Esophagus squamous epithelium (tissue), 5 donors: ENCODE data around the gene TAF12. TPM values are rescaled to one million over a fixed set of nuclear protein-coding genes. Genes with fewer than 3 reads are reported as not detected.
A peak's percentile ranks its signal among the peaks of the same experiment; 100 is the strongest.
"Not testable (repeated sequence)": the region's sequence is repeated elsewhere in the genome, so short reads cannot be mapped to it uniquely, and the experiment has no call there.

ENCODE experiments used
- DNase-seq: peaks from one replicate; lab custom pipeline; 2025; lab: John Stamatoyannopoulos, UW
- H3K27ac ChIP-seq, 4 donors: fragments of 200-600 bp; sonication (generic); one replicate each; pipeline ENCODE4 v1.5.1; 2016 to 2019; ENCODE audit warnings: mild to moderate bottlenecking in 1 of 4
- H3K27me3 ChIP-seq, 4 donors: fragments of 200-600 bp; sonication (generic); 1 replicate in 3 of 4; 2 replicates in 1 of 4; pipeline versions ENCODE4 v1.5.1 to v1.6.0; 2017 to 2021; ENCODE audit warnings: antibody characterized with exemption in 1 of 4
- H3K36me3 ChIP-seq, 3 donors: fragments of 200-600 bp; sonication (generic); one replicate each; pipeline ENCODE4 v1.5.1; 2016 to 2019
- H3K4me1 ChIP-seq, 3 donors: fragments of 200-600 bp; sonication (generic); one replicate each; pipeline ENCODE4 v1.5.1; 2017 to 2019
- H3K4me3 ChIP-seq, 4 donors: fragments of 200-600 bp; sonication (generic); 1 replicate in 3 of 4; 2 replicates in 1 of 4; pipeline ENCODE4 v1.5.1; 2016 to 2019; ENCODE audit warnings: mild to moderate bottlenecking in 2 of 4, moderate library complexity in 1 of 4
- H3K9me3 ChIP-seq, 3 donors: fragments of 200-600 bp; sonication (generic); one replicate each; pipeline ENCODE4 v1.5.1; 2016 to 2019
- POLR2A ChIP-seq, 4 donors: fragments of 450-650 bp; IDR thresholded peaks; one replicate each; pipeline ENCODE4 v1.6.1; 2017; ENCODE audit warnings: antibody characterized with exemption in 4 of 4, mild to moderate bottlenecking in 4 of 4, moderate library complexity in 3 of 4
- WGBS, 2 donors: methylation state at CpG; one replicate each; pipeline ENCODE4 v1.1.5; 2018; 5-methylcytosine and 5-hydroxymethylcytosine counted together
- intact Hi-C: fragments of 100-400 bp; cut with DNase I; formaldehyde crosslinking; loops from one replicate; pipeline ENCODE4 v1.15.0; 2022
- total RNA-seq, 4 donors: library from RNA; depleted of rRNA; stranded (reverse); fragments of >200 nt; gene quantifications; one replicate each; pipeline ENCODE4 v1.1.0, GENCODE V29; 2016
- TF ChIP-seq, protein P1 (sequence below), 6 experiments: fragments of 450-650 bp in 4 of 6; fragments of 200-600 bp in 2 of 6; sonication (generic) in 2 of 6; IDR thresholded peaks; one replicate each; pipeline ENCODE4 v1.5.1; 2016 to 2019; ENCODE audit warnings: antibody characterized with exemption in 6 of 6, mild to moderate bottlenecking in 4 of 6, moderate library complexity in 4 of 6
- donor health status: DM: yes; HTN: yes; CAD: no.

The TAF12 gene
- total RNA-seq, 4 donors from 2014 or later, result 7.6 to 20.1 (median 13.1) TPM

GRCh38 chr1:28675924-28676257, 33.0 kb upstream of the TAF12 start:
- Histone ChIP-seq H3K36me3 (peaks cover 0 to 4% (median 0%) of the 10 kb centered on the region in 3 donors), H3K9me3 (no peaks in the 10 kb centered on the region), H3K27ac (no peak overlapping the region), H3K27me3 (no peaks in the 10 kb centered on the region), H3K4me1 (peaks cover 0 to 5% (median 0%) of the 10 kb centered on the region in 3 donors), H3K4me3 (no peak overlapping the region)
- no peak for DNase-seq
- intact Hi-C loops, result no loop called here
- no peak for TF ChIP-seq POLR2A (IDR thresholded peaks at IDR 0.05)
- TF ChIP-seq, protein P1, sequence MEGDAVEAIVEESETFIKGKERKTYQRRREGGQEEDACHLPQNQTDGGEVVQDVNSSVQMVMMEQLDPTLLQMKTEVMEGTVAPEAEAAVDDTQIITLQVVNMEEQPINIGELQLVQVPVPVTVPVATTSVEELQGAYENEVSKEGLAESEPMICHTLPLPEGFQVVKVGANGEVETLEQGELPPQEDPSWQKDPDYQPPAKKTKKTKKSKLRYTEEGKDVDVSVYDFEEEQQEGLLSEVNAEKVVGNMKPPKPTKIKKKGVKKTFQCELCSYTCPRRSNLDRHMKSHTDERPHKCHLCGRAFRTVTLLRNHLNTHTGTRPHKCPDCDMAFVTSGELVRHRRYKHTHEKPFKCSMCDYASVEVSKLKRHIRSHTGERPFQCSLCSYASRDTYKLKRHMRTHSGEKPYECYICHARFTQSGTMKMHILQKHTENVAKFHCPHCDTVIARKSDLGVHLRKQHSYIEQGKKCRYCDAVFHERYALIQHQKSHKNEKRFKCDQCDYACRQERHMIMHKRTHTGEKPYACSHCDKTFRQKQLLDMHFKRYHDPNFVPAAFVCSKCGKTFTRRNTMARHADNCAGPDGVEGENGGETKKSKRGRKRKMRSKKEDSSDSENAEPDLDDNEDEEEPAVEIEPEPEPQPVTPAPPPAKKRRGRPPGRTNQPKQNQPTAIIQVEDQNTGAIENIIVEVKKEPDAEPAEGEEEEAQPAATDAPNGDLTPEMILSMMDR (IDR thresholded peaks at IDR 0.05), result no peak

DNA sequence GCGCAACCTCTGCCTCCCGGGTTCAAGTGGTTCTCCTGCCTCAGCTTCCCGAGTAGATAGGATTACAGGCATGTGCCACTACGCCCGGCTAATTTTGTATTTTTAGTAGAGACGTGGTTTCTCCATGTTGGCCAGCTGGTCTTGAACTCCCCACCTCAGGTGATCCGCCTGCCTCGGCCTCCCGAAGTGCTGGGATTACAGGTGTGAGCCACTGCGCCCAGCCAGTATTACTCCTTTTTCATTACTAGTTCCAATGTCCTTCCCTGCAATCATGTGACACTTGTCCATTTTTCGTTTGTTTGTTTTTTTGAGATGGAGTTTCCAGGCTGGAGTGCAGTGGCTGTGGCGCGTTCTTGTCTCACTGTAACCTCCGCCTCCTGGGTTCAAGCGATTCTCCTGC, 30.1 kb upstream of the TAF12 start:
- DNase-seq, H3K27me3 ChIP-seq, H3K4me3 ChIP-seq, intact Hi-C loops, H3K36me3 ChIP-seq, H3K9me3 ChIP-seq, H3K27ac ChIP-seq: not testable (repeated sequence)
- H3K4me1 ChIP-seq, result peaks cover 0 to 23% (median 4%) of the 10 kb centered on the region in 3 donors
- 91 to 93% methylated on average over 14 to 15 of the region's 15 CpGs for WGBS, 2 donors

- no peak for TF ChIP-seq POLR2A (IDR thresholded peaks at IDR 0.05)
- TF ChIP-seq, protein P1 (IDR thresholded peaks at IDR 0.05), result no peak
- no peak overlapping the region for H3K4me3 ChIP-seq
- H3K36me3 ChIP-seq, result no peaks in the 10 kb centered on the region
- 91 to 94% methylated on average over 13 to 20 of the region's 20 CpGs for WGBS, 2 donors
- DNase-seq, result no peak
- H3K27ac ChIP-seq, result no peak overlapping the region
- peaks cover 4 to 30% (median 10%) of the 10 kb centered on the region in 3 donors for H3K4me1 ChIP-seq
- H3K9me3 ChIP-seq, result no peaks in the 10 kb centered on the region
- intact Hi-C loops, result no loop called here
- H3K27me3 ChIP-seq, result no peaks in the 10 kb centered on the region
These were observed 28.4 kb upstream of the TAF12 start for GRCh38 chr1:28671254-28671780.

- H3K9me3 ChIP-seq, result no peaks in the 10 kb centered on the region
- no peaks in the 10 kb centered on the region for H3K27me3 ChIP-seq
- peaks cover 4 to 30% (median 10%) of the 10 kb centered on the region in 3 donors for H3K4me1 ChIP-seq
- H3K27ac ChIP-seq, result peak overlapping the region; percentile 96 to 100 (median 98)
- WGBS, 2 donors, result 0 to 1% methylated on average over 6 to 10 of the region's 63 CpGs
- TF ChIP-seq, protein P1 (IDR thresholded peaks at IDR 0.05), result no peak
- TF ChIP-seq POLR2A (IDR thresholded peaks at IDR 0.05), result peak in 2 of 4 donors; percentile 34 to 61
- no peaks in the 10 kb centered on the region for H3K36me3 ChIP-seq
- intact Hi-C loops, result loop anchor here (10.0 kb wide), 1 partner anchor 66 kb away; the partner anchor contains the start of gene YTHDF2
- no peak for DNase-seq
- peak overlapping the region; percentile 82 to 98 (median 96) for H3K4me3 ChIP-seq
These were observed 26.3 kb upstream of the TAF12 start for GRCh38 chr1:28668956-28669723.

DNA sequence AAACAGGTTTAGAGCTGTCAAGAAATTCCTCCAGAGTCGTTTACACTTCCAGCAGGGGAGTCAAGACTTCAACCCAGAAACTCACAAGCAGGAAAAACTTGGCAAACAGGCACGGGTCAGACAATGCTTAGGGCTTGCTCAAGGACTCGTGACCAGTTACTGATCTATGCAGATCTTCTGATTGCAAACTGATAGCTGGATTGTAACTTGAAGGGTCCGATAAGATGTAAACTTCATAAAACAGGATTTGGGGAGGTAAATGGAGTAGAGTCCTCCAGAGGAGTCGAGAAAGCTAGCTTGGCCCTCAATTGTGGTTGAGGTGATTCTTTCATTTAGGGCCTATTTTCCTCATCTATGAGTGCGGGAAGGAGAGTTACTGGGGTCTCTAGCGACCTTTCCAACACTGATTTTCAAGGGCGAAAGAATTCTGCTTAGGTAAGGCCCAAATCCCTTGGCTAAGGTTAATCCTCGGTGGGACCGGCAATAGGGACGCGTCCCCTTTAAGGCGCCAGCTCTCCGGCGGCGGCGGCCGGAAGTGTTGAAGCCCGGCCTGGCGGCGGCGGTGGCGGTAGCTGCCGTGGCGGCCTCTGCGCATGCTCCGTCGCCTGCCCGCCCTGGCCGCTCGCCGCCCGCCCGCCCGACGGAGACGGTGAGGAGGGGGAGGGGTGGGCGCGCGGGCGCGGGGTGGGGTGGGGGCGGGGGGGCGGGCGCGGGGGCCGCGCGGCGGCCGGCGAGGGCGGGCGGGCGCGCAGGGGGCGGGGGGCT, 25.5 kb upstream of the TAF12 start, which contains the start of gene GMEB1:
Gene GMEB1, plus strand, starts transcription at position 594 of the 765 bp plus-strand sequence. CDS start 14,829 bp downstream, outside the sequence.
- H3K9me3 ChIP-seq, result no peaks in the 10 kb centered on the region
- H3K27me3 ChIP-seq, result no peaks in the 10 kb centered on the region
- TF ChIP-seq POLR2A (IDR thresholded peaks at IDR 0.05), result no peak
- TF ChIP-seq, protein P1 (IDR thresholded peaks at IDR 0.05), result peak in 1 of 6 experiments; percentile 10
- peak within 1 kb of the TSS; percentile 96 to 100 (median 98) for H3K27ac ChIP-seq
- peak within 1 kb of the TSS; percentile 82 to 98 (median 96) for H3K4me3 ChIP-seq
- H3K36me3 ChIP-seq, result no peaks in the 10 kb centered on the region
- H3K4me1 ChIP-seq, result peaks cover 4 to 30% (median 10%) of the 10 kb centered on the region in 3 donors
- peak; percentile 28 for DNase-seq
- intact Hi-C loops, result loop anchor here (10.0 kb wide), 1 partner anchor 66 kb away; the partner anchor contains the start of gene YTHDF2
- WGBS, 2 donors, result 3 to 6% methylated on average over 9 to 12 of the region's 57 CpGs
